Kidney (tissue), 14 donors: ENCODE results near the gene BORCS8. TPM values are rescaled to one million over a fixed set of nuclear protein-coding genes. Genes with fewer than 3 reads are reported as not detected.
A peak's percentile ranks its signal among the peaks of the same experiment; 100 is the strongest.

Experiments
- DNase-seq, 5 donors: peaks; one replicate each; pipeline ENCODE4 v3.0.0-alpha.2; 2013 to 2020
- FAIRE-seq: peaks from 2 replicates; lab custom pipeline; 2012; peaks lifted over from hg19 to GRCh38; lab: Jason Lieb, UNC
- H3K27ac ChIP-seq, 2 donors: one replicate each; pipeline ENCODE4 v1.7.0; 2013; ENCODE audit warnings: low read depth in 2 of 2, low read length in 2 of 2, inconsistent platforms in 1 of 2
- H3K27me3 ChIP-seq: one replicate; pipeline ENCODE4 v1.7.1; 2013; ENCODE audit warnings: low read length, inconsistent platforms; ENCODE audit not compliant: control insufficient read depth, insufficient read depth
- H3K36me3 ChIP-seq, 3 donors: one replicate each; pipeline versions ENCODE4 v1.7.0 to v1.7.1; 2013; ENCODE audit warnings: low read length in 3 of 3, control low read depth in 1 of 3, inconsistent platforms in 1 of 3; ENCODE audit not compliant: insufficient read depth in 3 of 3, control insufficient read depth in 2 of 3
- H3K4me1 ChIP-seq, 3 donors: one replicate each; pipeline versions ENCODE4 v1.7.0 to v1.7.1; 2013; ENCODE audit warnings: low read length in 3 of 3, inconsistent platforms in 1 of 3, low read depth in 1 of 3; ENCODE audit not compliant: control insufficient read depth in 2 of 3, insufficient read depth in 2 of 3
- H3K4me3 ChIP-seq, 3 donors: one replicate each; pipeline versions ENCODE4 v1.7.0 to v1.8.1; 2013; ENCODE audit warnings: low read length in 3 of 3, control low read depth in 1 of 3, inconsistent platforms in 1 of 3
- H3K9ac ChIP-seq, 3 donors: one replicate each; pipeline versions ENCODE4 v1.7.0 to v1.7.1; 2013; ENCODE audit warnings: low read length in 3 of 3, control low read depth in 1 of 3, inconsistent platforms in 1 of 3
- H3K9me3 ChIP-seq, 3 donors: one replicate each; pipeline versions ENCODE4 v1.7.0 to v1.7.1; 2013; ENCODE audit warnings: low read length in 3 of 3, control low read depth in 1 of 3, inconsistent platforms in 1 of 3; ENCODE audit not compliant: control insufficient read depth in 2 of 3, insufficient read depth in 1 of 3
- CTCF ChIP-seq: IDR thresholded peaks from 3 replicates; pipeline ENCODE4 v1.5.1; 2012; ENCODE audit warnings: mild to moderate bottlenecking, moderate library complexity, borderline replicate concordance; ENCODE audit not compliant: insufficient read depth; ENCODE audit errors: extremely low read depth
- intact Hi-C: fragments of 100-400 bp; cut with DNase I; formaldehyde crosslinking; loops from one replicate; pipeline ENCODE4 v1.11.1; 2022
- polyA plus RNA-seq: library from polyadenylated mRNA; stranded (reverse); fragments of 350-450 nt; fragmentation: Illumina TruSeq; extraction: RNeasy Lipid Tissue Mini Kit (QIAGEN cat#74804); gene quantifications from one replicate; pipeline ENCODE4 v1.2.3, GENCODE V29; 2014; ENCODE audit warnings: low read depth, low replicate concordance; ENCODE audit not compliant: insufficient read depth
- total RNA-seq: library from RNA; stranded (reverse); fragmentation: NEBNext Ultra II Directional; extraction: Animal tissue kit (Norgen Biotek cat#: 25700); gene quantifications from one replicate; pipeline ENCODE4 v1.2.1, GENCODE V29; 2021
- donor health status: control.
- donor health status: control.
- donor health status: control.
- donor health status: control.
- donor health status: control.
- donor health status: DM: yes; HTN: yes; CAD: no.
- donor health status: Normal renal cell carcinoma (clear cell type).

BORCS8 gene
- total and polyA plus RNA-seq, 2 donors from 2014 or later = 42.2 to 51.7 TPM

DNA sequence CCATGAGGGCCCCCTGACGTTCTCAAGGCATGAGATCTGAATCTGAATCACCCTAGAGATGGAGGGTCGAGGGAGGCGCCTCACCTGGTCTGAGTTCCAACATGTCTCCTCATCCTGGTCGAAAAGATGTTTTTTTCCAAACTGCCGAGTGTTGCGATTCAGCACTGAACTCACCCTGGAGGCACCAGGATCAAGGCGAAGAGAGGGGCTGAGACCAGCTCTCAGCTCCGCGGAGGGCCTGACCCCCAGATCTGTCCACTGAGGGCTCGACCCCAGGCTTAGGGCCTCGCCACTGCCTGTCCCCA, 10.7 kb upstream of the BORCS8 start:
- Histone ChIP-seq H3K4me3 (peak overlapping the region; percentile 68 to 82 (median 72)), H3K4me1 (peaks cover 0 to 8% (median 0%) of the 10 kb centered on the region in 3 donors), H3K9ac (peak overlapping the region; percentile 32 to 76 (median 57)), H3K36me3 (peaks cover 0 to 9% (median 8%) of the 10 kb centered on the region in 3 donors), H3K27ac (peak overlapping the region in 1 of 2 donors; percentile 46), H3K27me3 (no peaks in the 10 kb centered on the region), H3K9me3 (no peaks in the 10 kb centered on the region)
- intact Hi-C loops = no loop called here
- peak in 1 of 5 donors; percentile 5 for DNase-seq
- no peak for TF ChIP-seq CTCF
- FAIRE-seq = no peak

DNA sequence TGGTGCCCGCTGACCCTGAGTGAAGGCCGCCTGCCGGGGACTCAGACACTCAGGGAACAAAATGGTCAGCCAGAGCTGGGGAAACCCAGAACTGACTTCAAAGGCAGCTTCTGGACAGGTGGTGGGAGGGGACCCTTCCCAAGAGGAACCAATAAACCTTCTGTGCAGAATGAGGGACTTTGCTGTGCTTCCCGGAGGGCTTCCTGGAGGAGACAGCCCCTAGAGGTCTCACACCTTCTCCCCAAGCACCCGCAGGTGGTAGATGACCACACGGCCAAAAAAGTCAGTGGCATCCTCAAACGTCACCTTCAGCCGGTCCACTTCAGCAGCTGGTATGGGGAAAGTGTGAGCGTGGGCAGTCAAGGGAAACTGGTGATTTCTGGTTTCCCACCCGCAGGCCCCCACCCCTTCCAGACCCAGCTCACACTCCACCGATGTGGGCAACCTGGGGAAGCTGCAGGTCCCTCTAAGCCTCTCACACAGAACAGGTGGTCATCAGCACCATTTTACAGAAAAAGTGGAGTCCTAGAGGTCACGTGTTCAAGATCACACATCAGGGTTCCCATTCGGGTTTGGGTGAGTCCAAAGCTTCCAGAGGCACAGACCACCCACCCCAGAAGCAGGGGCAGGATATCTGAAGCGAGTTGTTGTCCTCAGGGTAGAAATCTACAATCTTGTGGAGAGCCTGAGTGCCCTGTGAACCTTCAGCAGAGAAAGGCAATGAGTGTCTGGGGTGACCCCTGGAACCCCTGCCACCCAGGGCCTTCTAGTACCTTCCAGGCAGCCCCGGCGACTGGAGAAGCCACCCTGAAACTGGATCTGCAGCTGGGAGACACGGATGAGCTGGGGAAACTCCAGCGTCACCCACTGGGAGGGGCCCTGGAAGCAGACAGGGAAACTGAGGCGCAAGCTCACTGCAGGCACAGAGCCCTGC, 10.0 kb upstream of the BORCS8 start:
- Histone ChIP-seq H3K27ac (no peak overlapping the region), H3K9ac (peak overlapping the region in 1 of 3 donors; percentile 76), H3K4me1 (peaks cover 0 to 8% (median 0%) of the 10 kb centered on the region in 3 donors), H3K9me3 (no peaks in the 10 kb centered on the region), H3K4me3 (peak overlapping the region in 2 of 3 donors; percentile 68 to 82), H3K36me3 (peaks cover 0 to 11% (median 9%) of the 10 kb centered on the region in 3 donors), H3K27me3 (no peaks in the 10 kb centered on the region)
- DNase-seq = no peak
- no peak for FAIRE-seq
- intact Hi-C loops = no loop called here
- no peak for TF ChIP-seq CTCF

- H3K9ac ChIP-seq = no peak overlapping the region
- intact Hi-C loops = no loop called here
- FAIRE-seq = no peak
Measured at GRCh38 chr19:19193926-19194325, 2.0 kb upstream of the BORCS8 start.

More at GRCh38 chr19:19193926-19194325, 2.0 kb upstream of the BORCS8 start:
- no peak for TF ChIP-seq CTCF
- Histone ChIP-seq H3K36me3 (peaks cover 0 to 9% (median 8%) of the 10 kb centered on the region in 3 donors), H3K27ac (no peak overlapping the region), H3K9me3 (no peaks in the 10 kb centered on the region), H3K4me1 (peaks cover 0 to 18% (median 4%) of the 10 kb centered on the region in 3 donors), H3K27me3 (no peaks in the 10 kb centered on the region), H3K4me3 (peak overlapping the region in 1 of 3 donors; percentile 99)
- DNase-seq = no peak
